Body of pancreas (tissue), 4 donors: Measurements from ENCODE around the gene SYNE2. TPM values are rescaled to one million over a fixed set of nuclear protein-coding genes. Genes with fewer than 3 reads are reported as not detected.

Experiments used
- ATAC-seq: fragments of 150-250 bp; one replicate; pipeline ENCODE4 v1.9.1; 2016
- DNase-seq, 4 donors: peaks; one replicate each; pipeline ENCODE4 v3.0.0-alpha.2; 2019
- H3K27ac ChIP-seq, 4 donors: fragments of 200-600 bp; sonication (generic); 1 replicate in 3 of 4; 2 replicates in 1 of 4; pipeline versions ENCODE4 v1.5.1 to v1.6.1; 2016 to 2019; ENCODE audit warnings: mild to moderate bottlenecking in 1 of 4, mixed read lengths in 1 of 4, moderate library complexity in 1 of 4
- H3K27me3 ChIP-seq, 2 donors: fragments of 200-600 bp; sonication (generic); one replicate each; pipeline ENCODE4 v1.6.0; 2016; ENCODE audit warnings: mild to moderate bottlenecking in 1 of 2
- H3K36me3 ChIP-seq, 2 donors: fragments of 200-600 bp; sonication (generic); replicated peaks in 1 of 2; 2 replicates each; pipeline ENCODE4 v1.5.1; 2016; ENCODE audit warnings: low read depth in 2 of 2; ENCODE audit not compliant: insufficient read depth in 1 of 2
- H3K4me1 ChIP-seq: fragments of 200-600 bp; sonication (generic); one replicate; pipeline ENCODE4 v1.6.0; 2016
- H3K4me3 ChIP-seq, 2 donors: fragments of 200-600 bp; sonication (generic); 1 replicate in 1 of 2; 2 replicates in 1 of 2; pipeline ENCODE4 v1.5.1; 2016 to 2019
- H3K9me3 ChIP-seq, 3 donors: fragments of 200-600 bp; sonication (generic); 1 replicate in 2 of 3; 2 replicates in 1 of 3; pipeline ENCODE4 v1.5.1; 2016
- POLR2A ChIP-seq, 3 donors: fragments of 450-650 bp; IDR thresholded peaks; one replicate each; pipeline ENCODE4 v1.6.1; 2016; ENCODE audit warnings: antibody characterized with exemption in 3 of 3, mild to moderate bottlenecking in 2 of 3
- WGBS, 2 donors: methylation state at CpG; one replicate each; pipeline ENCODE4 v1.1.5; 2017; 5-methylcytosine and 5-hydroxymethylcytosine counted together
- intact Hi-C: fragments of 100-400 bp; cut with DNase I; formaldehyde crosslinking; loops from one replicate; pipeline ENCODE4 v1.15.1; 2023
- total RNA-seq, 2 donors: library from RNA; depleted of rRNA; stranded (reverse); fragments of >200 nt; gene quantifications; one replicate each; pipeline ENCODE4 v1.1.0, GENCODE V29; 2016
- TF ChIP-seq, protein P1 (sequence below), 7 experiments: fragments of 450-650 bp in 4 of 7; fragments of 200-600 bp in 3 of 7; sonication (generic) in 3 of 7; IDR thresholded peaks; one replicate each; pipeline ENCODE4 v1.5.1; 2016 to 2019; ENCODE audit warnings: antibody characterized with exemption in 7 of 7

The SYNE2 gene
- total RNA-seq, 2 donors from 2014 or later: 163 to 240 TPM

DNA sequence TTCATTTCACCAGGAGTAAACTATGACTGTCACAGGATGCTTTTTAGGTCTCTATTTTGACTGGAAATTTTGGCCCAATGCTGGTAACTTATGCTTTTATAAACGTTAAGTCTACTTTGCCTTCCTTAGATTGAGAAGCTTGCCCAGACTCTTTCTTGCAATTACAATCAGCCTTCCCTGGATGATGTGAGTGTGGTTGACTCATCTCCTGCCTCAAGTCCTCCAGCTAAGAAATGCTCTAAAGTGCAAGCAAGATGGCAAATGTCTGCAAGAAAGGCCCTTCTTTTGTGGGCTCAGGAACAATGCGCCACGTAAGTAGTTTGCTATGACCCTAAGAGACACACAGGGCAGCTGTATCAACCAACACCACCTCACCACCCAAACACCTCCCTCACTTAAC is 96.9 kb downstream of the SYNE2 start:
- ATAC-seq: no peak
- peaks cover 0 to 11% of the 10 kb centered on the region in 2 donors for H3K36me3 ChIP-seq
- intact Hi-C loops: no loop called here
- no peaks in the 10 kb centered on the region for H3K9me3 ChIP-seq
- no peak overlapping the region for H3K4me3 ChIP-seq
- no peaks in the 10 kb centered on the region for H3K27me3 ChIP-seq
- no peaks in the 10 kb centered on the region for H3K4me1 ChIP-seq
- 93 to 96% methylated on average over 3 of the region's 3 CpGs for WGBS, 2 donors
- TF ChIP-seq, protein P1, sequence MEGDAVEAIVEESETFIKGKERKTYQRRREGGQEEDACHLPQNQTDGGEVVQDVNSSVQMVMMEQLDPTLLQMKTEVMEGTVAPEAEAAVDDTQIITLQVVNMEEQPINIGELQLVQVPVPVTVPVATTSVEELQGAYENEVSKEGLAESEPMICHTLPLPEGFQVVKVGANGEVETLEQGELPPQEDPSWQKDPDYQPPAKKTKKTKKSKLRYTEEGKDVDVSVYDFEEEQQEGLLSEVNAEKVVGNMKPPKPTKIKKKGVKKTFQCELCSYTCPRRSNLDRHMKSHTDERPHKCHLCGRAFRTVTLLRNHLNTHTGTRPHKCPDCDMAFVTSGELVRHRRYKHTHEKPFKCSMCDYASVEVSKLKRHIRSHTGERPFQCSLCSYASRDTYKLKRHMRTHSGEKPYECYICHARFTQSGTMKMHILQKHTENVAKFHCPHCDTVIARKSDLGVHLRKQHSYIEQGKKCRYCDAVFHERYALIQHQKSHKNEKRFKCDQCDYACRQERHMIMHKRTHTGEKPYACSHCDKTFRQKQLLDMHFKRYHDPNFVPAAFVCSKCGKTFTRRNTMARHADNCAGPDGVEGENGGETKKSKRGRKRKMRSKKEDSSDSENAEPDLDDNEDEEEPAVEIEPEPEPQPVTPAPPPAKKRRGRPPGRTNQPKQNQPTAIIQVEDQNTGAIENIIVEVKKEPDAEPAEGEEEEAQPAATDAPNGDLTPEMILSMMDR (IDR thresholded peaks at IDR 0.05): no peak
- TF ChIP-seq POLR2A (IDR thresholded peaks at IDR 0.05): no peak
- no peak overlapping the region for H3K27ac ChIP-seq
- no peak for DNase-seq

DNA sequence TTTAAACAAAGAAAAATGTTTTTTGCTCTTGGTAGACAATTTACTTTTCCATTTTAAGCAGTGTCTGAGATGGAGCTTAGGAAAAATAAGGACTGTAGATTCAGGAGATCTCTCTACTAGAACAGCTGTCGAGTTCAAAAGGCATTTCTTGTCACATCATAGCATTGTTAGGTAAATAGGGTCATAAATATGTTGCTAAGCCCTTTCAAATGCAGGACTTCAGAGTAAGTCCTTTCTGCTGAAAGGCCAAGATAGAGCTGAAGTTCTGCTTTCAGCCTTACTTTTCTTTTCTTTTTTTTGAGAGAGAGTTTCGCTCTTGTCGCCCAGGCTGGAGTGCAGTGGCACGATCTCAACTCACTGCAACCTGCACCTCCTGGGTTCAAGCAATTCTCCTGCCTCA is 98.2 kb downstream of the SYNE2 start:
- intact Hi-C loops: no loop called here
- no peak for ATAC-seq

DNA sequence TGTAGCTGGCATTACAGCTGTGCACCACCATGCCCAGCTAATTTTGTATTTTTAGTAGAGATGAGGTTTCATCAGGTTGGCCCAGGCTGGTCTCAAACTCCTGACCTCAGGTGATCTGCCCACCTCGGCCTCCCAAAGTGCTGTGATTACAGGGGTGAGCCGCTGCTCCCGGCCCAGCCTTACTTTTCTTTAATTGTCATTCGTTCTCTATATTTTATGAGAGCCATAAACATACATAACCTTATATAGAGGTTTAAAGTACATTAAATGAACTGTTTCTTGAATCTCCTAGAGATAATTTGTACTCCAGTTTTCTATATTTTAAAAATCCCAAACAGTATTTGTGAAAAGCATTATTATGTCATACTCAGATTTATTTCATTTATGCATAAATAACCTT is 98.6 kb downstream of the SYNE2 start:
- Histone ChIP-seq H3K27me3 (no peaks in the 10 kb centered on the region), H3K36me3 (peaks cover 0 to 11% of the 10 kb centered on the region in 2 donors), H3K4me1 (no peaks in the 10 kb centered on the region), H3K9me3 (no peaks in the 10 kb centered on the region), H3K4me3 (no peak overlapping the region), H3K27ac (no peak overlapping the region)
- TF ChIP-seq, protein P1 (IDR thresholded peaks at IDR 0.05): no peak
- TF ChIP-seq POLR2A (IDR thresholded peaks at IDR 0.05): no peak
- intact Hi-C loops: no loop called here
- ATAC-seq: no peak
- 80 to 87% methylated on average over 4 of the region's 4 CpGs for WGBS, 2 donors
- no peak for DNase-seq

More for the DNA sequence above, 98.2 kb downstream of the SYNE2 start:
- no peak for DNase-seq
- TF ChIP-seq, protein P1 (IDR thresholded peaks at IDR 0.05): no peak
- no peak for TF ChIP-seq POLR2A (IDR thresholded peaks at IDR 0.05)
- H3K27me3 ChIP-seq: no peaks in the 10 kb centered on the region
- H3K4me3 ChIP-seq: no peak overlapping the region
- no peak overlapping the region for H3K27ac ChIP-seq
- peaks cover 0 to 11% of the 10 kb centered on the region in 2 donors for H3K36me3 ChIP-seq
- 91 to 93% methylated on average over 4 of the region's 4 CpGs for WGBS, 2 donors
- H3K9me3 ChIP-seq: no peaks in the 10 kb centered on the region
- no peaks in the 10 kb centered on the region for H3K4me1 ChIP-seq

DNA sequence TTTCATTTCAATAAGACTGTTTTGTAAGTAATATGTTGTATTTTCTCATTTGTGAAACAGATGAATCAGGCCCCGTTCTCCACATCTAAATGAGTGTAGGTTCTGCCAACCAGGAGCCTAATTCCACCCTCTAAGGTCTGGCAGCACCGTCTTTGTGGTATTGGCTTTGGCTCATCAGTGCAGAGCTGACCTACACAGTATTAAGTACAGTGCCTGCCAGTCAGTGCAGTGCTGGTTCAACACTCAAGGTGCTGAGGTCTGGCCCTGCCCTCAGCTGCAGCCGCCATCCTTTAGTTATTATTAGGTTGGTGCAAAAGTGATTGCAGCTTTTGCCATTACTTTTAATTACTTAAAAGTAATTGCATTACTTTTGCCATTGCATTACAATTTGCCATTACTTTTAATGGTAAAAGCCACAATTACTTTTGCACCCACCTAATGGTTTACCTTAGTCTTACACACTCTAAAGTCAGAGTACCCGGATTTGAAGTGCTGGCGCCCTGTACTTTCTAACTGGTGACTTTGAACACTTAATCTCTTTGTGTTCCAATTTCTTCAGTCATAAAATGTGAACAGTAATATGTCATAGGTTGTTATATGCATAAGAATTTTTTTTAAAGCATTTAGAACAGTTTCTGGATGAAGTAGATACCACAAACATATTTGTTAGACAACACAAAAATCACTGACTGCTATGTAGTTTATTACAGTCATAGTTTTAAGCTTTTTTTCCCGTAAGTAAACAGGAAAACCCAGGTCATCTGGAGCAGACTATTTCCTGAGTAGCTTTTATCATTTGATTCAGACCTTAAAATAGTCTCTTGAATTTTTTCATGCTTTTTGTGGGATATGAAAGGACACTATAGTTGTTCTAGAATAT is 99.5 kb downstream of the SYNE2 start:
- TF ChIP-seq, protein P1 (IDR thresholded peaks at IDR 0.05): no peak
- no peak for TF ChIP-seq POLR2A (IDR thresholded peaks at IDR 0.05)
- Histone ChIP-seq H3K36me3 (peaks cover 0 to 11% of the 10 kb centered on the region in 2 donors), H3K9me3 (no peaks in the 10 kb centered on the region), H3K4me1 (no peaks in the 10 kb centered on the region), H3K27me3 (no peaks in the 10 kb centered on the region), H3K4me3 (no peak overlapping the region), H3K27ac (no peak overlapping the region)
- no peak for DNase-seq
- WGBS, 2 donors: 86 to 96% methylated on average over 6 of the region's 6 CpGs
- ATAC-seq: no peak
- intact Hi-C loops: no loop called here
